GM21447 (cell line): ENCODE measurements around the gene TBC1D9B.

Experiments used
- ATAC-seq: cut with Tn5 transposase; IDR thresholded peaks from one replicate; pipeline ENCODE4 v1.9.1; 2021; ENCODE audit not compliant: unreplicated experiment

The TBC1D9B gene

GRCh38 chr5:179908528-179908927 is 831 bp upstream of the TBC1D9B start:
- ATAC-seq: no peak

- ATAC-seq: peak; percentile 21
Observed at GRCh38 chr5:179906795-179907555, 722 bp downstream of the TBC1D9B start.

GRCh38 chr5:179906294-179906794 is 1.4 kb downstream of the TBC1D9B start:
- ATAC-seq: no peak

- no peak for ATAC-seq
Observed at GRCh38 chr5:179905161-179905560, 2.5 kb downstream of the TBC1D9B start.

- no peak for ATAC-seq
Observed at GRCh38 chr5:179904463-179905160, 3.1 kb downstream of the TBC1D9B start.

- no peak for ATAC-seq
Observed at GRCh38 chr5:179902763-179903158, 4.9 kb downstream of the TBC1D9B start.

GRCh38 chr5:179901915-179902762 is 5.6 kb downstream of the TBC1D9B start:
- ATAC-seq: no peak

- no peak for ATAC-seq
Observed at GRCh38 chr5:179901462-179901861, 6.2 kb downstream of the TBC1D9B start.

GRCh38 chr5:179900711-179901110 is 7.0 kb downstream of the TBC1D9B start:
- ATAC-seq: no peak

- no peak for ATAC-seq
Observed at GRCh38 chr5:179900206-179900605, 7.5 kb downstream of the TBC1D9B start.

GRCh38 chr5:179895861-179896260 is 11.8 kb downstream of the TBC1D9B start:
- no peak for ATAC-seq

- ATAC-seq: no peak
Observed at GRCh38 chr5:179893958-179894895, 13.5 kb downstream of the TBC1D9B start.

GRCh38 chr5:179893076-179893957 is 14.4 kb downstream of the TBC1D9B start:
- ATAC-seq: no peak

- ATAC-seq: no peak
Observed at GRCh38 chr5:179892255-179892654, 15.4 kb downstream of the TBC1D9B start.

- ATAC-seq: no peak
Observed at GRCh38 chr5:179890751-179891682, 16.7 kb downstream of the TBC1D9B start.

GRCh38 chr5:179889885-179890284 is 17.8 kb downstream of the TBC1D9B start:
- ATAC-seq: no peak

GRCh38 chr5:179887802-179888201 is 19.9 kb downstream of the TBC1D9B start:
- ATAC-seq: no peak

GRCh38 chr5:179887095-179887494 is 20.6 kb downstream of the TBC1D9B start:
- no peak for ATAC-seq
